Testis (tissue), 3 donors: ENCODE data around the gene METTL4. TPM values are rescaled to one million over a fixed set of nuclear protein-coding genes. Genes with fewer than 3 reads are reported as not detected.

ENCODE experiments used
- DNase-seq: peaks from one replicate; pipeline ENCODE4 v3.0.0-alpha.2; 2019
- H3K27ac ChIP-seq, 2 donors: fragments of 200-600 bp; sonication (generic); one replicate each; pipeline ENCODE4 v1.5.1; 2019
- H3K27me3 ChIP-seq: fragments of 200-600 bp; sonication (generic); one replicate; pipeline ENCODE4 v1.5.1; 2019
- H3K36me3 ChIP-seq: fragments of 200-600 bp; sonication (generic); one replicate; pipeline ENCODE4 v1.5.1; 2017; ENCODE audit warnings: low read depth; ENCODE audit errors: missing control alignments
- H3K4me1 ChIP-seq: fragments of 200-600 bp; sonication (generic); one replicate; pipeline ENCODE4 v1.5.1; 2019
- H3K4me3 ChIP-seq, 2 donors: fragments of 200-600 bp; sonication (generic); one replicate each; pipeline ENCODE4 v1.5.1; 2017 to 2019
- H3K9me3 ChIP-seq: fragments of 200-600 bp; sonication (generic); one replicate; pipeline ENCODE4 v1.5.1; 2017
- POLR2A ChIP-seq: fragments of 450-650 bp; IDR thresholded peaks from one replicate; pipeline ENCODE4 v1.6.1; 2017; ENCODE audit warnings: antibody characterized with exemption, mild to moderate bottlenecking, moderate library complexity
- WGBS, 2 donors: methylation state at CpG; one replicate each; pipeline ENCODE4 v1.1.5; 2018; 5-methylcytosine and 5-hydroxymethylcytosine counted together
- intact Hi-C: fragments of 100-400 bp; cut with DNase I; formaldehyde crosslinking; loops from one replicate; pipeline ENCODE4 v1.15.1; 2023; ENCODE audit warnings: low total_unique reads
- polyA plus RNA-seq: library from polyadenylated mRNA; stranded (reverse); fragments of 350-450 nt; fragmentation: Illumina TruSeq; extraction: RNeasy Lipid Tissue Mini Kit (QIAGEN cat#74804); gene quantifications from one replicate; pipeline ENCODE4 v1.2.3, GENCODE V29; 2014; ENCODE audit warnings: low read depth, low replicate concordance; ENCODE audit not compliant: insufficient read depth
- total RNA-seq, 2 donors: library from RNA; depleted of rRNA; stranded (reverse); fragments of >200 nt; gene quantifications; one replicate each; pipeline ENCODE4 v1.2.3, GENCODE V29; 2016
- TF ChIP-seq, protein P1 (sequence below), 3 experiments: fragments of 450-650 bp in 2 of 3; fragments of 200-600 bp in 1 of 3; sonication (generic) in 1 of 3; IDR thresholded peaks; one replicate each; pipeline ENCODE4 v1.5.1; 2016 to 2019; ENCODE audit warnings: antibody characterized with exemption in 3 of 3, mild to moderate bottlenecking in 2 of 3, moderate library complexity in 1 of 3

METTL4 gene
- total and polyA plus RNA-seq, 3 donors from 2014 or later: 11.3 to 12.6 (median 12.4) TPM

- Histone ChIP-seq H3K36me3 (no peaks in the 10 kb centered on the region), H3K4me1 (peaks cover 12% of the 10 kb centered on the region), H3K27ac (no peak overlapping the region), H3K27me3 (no peaks in the 10 kb centered on the region), H3K9me3 (no peaks in the 10 kb centered on the region), H3K4me3 (no peak overlapping the region)
- DNase-seq: no peak
- intact Hi-C loops: no loop called here
- WGBS, 2 donors: 88 to 94% methylated on average over 3 of the region's 3 CpGs
- no peak for TF ChIP-seq POLR2A
- TF ChIP-seq, protein P1, sequence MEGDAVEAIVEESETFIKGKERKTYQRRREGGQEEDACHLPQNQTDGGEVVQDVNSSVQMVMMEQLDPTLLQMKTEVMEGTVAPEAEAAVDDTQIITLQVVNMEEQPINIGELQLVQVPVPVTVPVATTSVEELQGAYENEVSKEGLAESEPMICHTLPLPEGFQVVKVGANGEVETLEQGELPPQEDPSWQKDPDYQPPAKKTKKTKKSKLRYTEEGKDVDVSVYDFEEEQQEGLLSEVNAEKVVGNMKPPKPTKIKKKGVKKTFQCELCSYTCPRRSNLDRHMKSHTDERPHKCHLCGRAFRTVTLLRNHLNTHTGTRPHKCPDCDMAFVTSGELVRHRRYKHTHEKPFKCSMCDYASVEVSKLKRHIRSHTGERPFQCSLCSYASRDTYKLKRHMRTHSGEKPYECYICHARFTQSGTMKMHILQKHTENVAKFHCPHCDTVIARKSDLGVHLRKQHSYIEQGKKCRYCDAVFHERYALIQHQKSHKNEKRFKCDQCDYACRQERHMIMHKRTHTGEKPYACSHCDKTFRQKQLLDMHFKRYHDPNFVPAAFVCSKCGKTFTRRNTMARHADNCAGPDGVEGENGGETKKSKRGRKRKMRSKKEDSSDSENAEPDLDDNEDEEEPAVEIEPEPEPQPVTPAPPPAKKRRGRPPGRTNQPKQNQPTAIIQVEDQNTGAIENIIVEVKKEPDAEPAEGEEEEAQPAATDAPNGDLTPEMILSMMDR (IDR thresholded peaks at IDR 0.05): no peak
Measured at GRCh38 chr18:2568605-2569004, 2.7 kb downstream of the METTL4 start.

GRCh38 chr18:2568129-2568528, 3.2 kb downstream of the METTL4 start:
- TF ChIP-seq, protein P1 (IDR thresholded peaks at IDR 0.05): no peak
- TF ChIP-seq POLR2A: no peak
- intact Hi-C loops: no loop called here
- no peak overlapping the region for H3K4me3 ChIP-seq
- WGBS, 2 donors: 76 to 77% methylated on average over 6 of the region's 6 CpGs
- no peaks in the 10 kb centered on the region for H3K27me3 ChIP-seq
- no peaks in the 10 kb centered on the region for H3K36me3 ChIP-seq
- no peak overlapping the region for H3K27ac ChIP-seq
- H3K4me1 ChIP-seq: peaks cover 12% of the 10 kb centered on the region
- H3K9me3 ChIP-seq: no peaks in the 10 kb centered on the region
- no peak for DNase-seq

DNA sequence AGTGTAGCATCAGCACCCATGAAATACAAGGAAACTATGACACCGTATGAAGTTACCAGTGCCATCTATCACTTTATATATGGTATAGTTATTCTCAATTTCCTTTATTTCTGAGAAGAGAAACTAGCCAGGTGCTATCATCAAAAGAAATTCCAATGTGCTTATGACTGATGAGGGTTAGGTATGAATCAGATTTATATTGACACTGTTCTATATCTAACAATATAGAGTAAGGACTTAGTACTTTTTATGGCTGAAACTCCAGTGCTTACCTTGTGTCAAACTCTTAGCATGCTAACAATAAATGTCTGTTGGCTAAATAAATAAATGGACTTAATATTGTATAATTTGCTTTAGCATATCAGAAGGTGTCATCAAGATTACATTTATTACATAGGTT, 6.9 kb downstream of the METTL4 start:
- intact Hi-C loops: no loop called here
- H3K4me3 ChIP-seq: no peak overlapping the region
- H3K27me3 ChIP-seq: no peaks in the 10 kb centered on the region
- no peak for DNase-seq
- no peaks in the 10 kb centered on the region for H3K36me3 ChIP-seq
- H3K27ac ChIP-seq: no peak overlapping the region
- TF ChIP-seq, protein P1 (IDR thresholded peaks at IDR 0.05): no peak
- no peak for TF ChIP-seq POLR2A
- H3K4me1 ChIP-seq: no peaks in the 10 kb centered on the region
- 96 to 98% methylated on average over 1 of the region's 1 CpG for WGBS, 2 donors
- H3K9me3 ChIP-seq: no peaks in the 10 kb centered on the region

DNA sequence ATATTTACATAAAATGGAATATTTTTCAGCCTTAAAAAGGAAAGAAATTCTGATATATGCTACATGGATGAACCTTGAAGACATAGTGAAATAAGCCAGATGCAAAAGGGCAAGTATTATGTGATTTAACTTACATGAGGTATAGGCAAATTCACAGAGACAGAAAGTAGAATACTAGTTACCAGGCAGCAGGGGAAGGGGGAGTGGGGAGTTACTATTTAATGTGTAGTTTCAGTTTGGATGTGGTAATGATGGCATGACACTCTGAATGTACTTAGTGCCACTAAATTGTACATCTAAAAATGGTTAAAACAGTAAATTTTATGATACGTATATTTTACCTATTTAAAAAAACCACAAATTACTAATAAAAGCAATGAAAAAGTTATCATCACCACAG, 12.1 kb downstream of the METTL4 start:
- no peak for TF ChIP-seq POLR2A
- TF ChIP-seq, protein P1 (IDR thresholded peaks at IDR 0.05): no peak
- Histone ChIP-seq H3K9me3 (no peaks in the 10 kb centered on the region), H3K27me3 (no peaks in the 10 kb centered on the region), H3K27ac (no peak overlapping the region), H3K36me3 (no peaks in the 10 kb centered on the region), H3K4me3 (no peak overlapping the region), H3K4me1 (no peaks in the 10 kb centered on the region)
- 95 to 96% methylated on average over 1 of the region's 1 CpG for WGBS, 2 donors
- intact Hi-C loops: no loop called here
- no peak for DNase-seq

DNA sequence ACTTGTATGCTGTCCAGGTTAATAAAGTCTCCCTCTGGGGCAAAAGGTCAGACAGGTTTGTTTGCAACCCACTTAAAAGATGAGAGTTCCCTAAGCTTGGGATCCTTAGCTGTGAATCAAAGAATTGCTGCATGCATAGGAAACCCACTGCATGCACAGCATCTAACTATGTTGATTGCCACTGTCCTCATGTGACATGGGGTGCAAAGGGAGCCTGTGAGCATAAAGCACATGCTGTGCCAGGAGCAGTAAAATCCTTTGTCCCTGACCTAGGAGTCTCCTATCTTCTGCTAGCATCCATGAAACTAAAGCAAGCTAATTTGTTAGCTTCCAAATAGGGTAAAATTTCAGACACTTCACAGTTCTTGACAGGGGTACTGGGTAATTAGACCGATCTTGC, 13.8 kb downstream of the METTL4 start:
- WGBS, 2 donors: 89 to 97% methylated on average over 1 of the region's 1 CpG
- Histone ChIP-seq H3K9me3 (no peaks in the 10 kb centered on the region), H3K36me3 (no peaks in the 10 kb centered on the region), H3K27me3 (no peaks in the 10 kb centered on the region), H3K27ac (no peak overlapping the region), H3K4me3 (no peak overlapping the region), H3K4me1 (no peaks in the 10 kb centered on the region)
- TF ChIP-seq, protein P1 (IDR thresholded peaks at IDR 0.05): no peak
- TF ChIP-seq POLR2A: no peak
- DNase-seq: no peak
- intact Hi-C loops: no loop called here
